M059J (cell line): ENCODE measurements around the gene BGN. TPM values are rescaled to one million over a fixed set of nuclear protein-coding genes. Genes with fewer than 3 reads are reported as not detected.
A peak's percentile ranks its signal among the peaks of the same experiment; 100 is the strongest.

Source experiments
- DNase-seq: peaks from one replicate; pipeline ENCODE4 v3.0.0-alpha.2; 2012; ENCODE audit warnings: low read depth
- total RNA-seq: library from RNA; depleted of rRNA; stranded (reverse); fragments of >200 nt; shearing (Covaris generic); gene quantifications from 2 replicates; pipeline ENCODE4 v1.2.3, GENCODE V29; 2014

The BGN gene
- total RNA-seq, 1 experiment from 2014 or later = 53.3 TPM

- no peak for DNase-seq
Observed at GRCh38 chrX:153482376-153483015, 12.3 kb upstream of the BGN start.

GRCh38 chrX:153485396-153486080 lies 9.2 kb upstream of the BGN start:
- DNase-seq = no peak

- no peak for DNase-seq
Observed at GRCh38 chrX:153486171-153486570, 8.6 kb upstream of the BGN start.

GRCh38 chrX:153487590-153488071 lies 7.1 kb upstream of the BGN start:
- DNase-seq = no peak

- no peak for DNase-seq
Observed at GRCh38 chrX:153488231-153488914, 6.4 kb upstream of the BGN start.

DNA sequence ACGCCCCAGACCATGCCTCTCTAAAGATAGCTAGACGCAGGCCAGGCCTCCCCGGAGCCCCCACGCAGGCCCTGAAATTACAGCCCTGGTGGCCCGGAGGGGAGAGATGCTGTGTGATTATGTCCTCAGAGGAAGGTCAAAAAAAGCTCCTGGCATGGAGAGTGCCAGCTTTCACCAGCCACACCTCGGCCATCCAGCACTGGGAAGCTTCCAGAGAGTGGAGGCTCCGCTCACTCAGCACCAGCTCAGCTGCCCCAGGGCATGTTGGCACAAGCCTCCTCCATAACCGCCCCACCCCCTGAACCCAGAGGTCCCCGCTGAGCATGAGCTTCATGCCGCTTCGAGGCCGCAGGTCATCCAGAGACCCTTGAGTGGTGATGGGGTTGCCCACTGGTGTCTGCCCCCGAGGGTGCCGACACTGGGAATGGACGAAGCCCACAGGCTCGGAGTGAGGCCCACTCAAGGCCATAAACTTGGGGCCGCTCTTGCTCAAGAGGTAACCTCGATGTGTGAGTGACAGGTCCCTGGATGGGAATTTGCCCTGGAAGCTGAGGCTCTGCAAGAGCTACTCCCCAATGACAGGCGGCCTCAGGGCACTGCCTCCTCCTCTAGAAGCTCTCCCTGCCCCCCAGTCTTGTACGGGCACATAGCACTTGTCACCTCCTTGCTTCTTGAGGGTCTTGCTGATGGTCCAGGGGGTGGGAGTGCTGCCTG lies 4.4 kb upstream of the BGN start:
- DNase-seq = peak; percentile 62

DNA sequence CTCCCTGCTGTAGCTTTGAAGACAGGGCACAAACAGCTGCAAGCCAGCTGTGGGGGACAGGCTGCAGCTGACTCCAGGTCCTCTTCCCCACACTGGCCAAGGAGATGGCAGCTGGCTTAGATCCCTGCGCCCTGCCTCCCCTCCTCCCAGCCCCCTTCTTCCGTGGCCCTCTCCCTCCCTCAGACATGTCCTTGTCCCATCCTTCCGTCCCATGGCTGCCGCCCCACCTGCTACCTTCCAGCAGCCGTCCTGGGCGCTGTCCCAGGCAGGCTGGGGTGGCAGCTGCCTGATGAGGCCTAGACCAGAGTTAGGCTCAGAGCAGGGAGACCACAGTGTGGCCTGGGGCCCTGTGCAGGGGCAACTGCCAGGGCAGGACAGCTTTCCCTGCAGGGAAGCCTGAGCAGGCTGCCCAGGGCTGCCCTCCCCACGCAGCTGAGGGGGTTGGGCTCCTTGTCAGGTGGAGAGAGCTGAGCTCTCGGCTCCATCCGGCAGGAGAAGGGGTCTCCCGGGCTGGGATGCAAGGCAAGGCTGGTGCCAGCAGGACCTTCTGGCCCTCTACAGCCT lies 3.3 kb upstream of the BGN start:
- no peak for DNase-seq

DNA sequence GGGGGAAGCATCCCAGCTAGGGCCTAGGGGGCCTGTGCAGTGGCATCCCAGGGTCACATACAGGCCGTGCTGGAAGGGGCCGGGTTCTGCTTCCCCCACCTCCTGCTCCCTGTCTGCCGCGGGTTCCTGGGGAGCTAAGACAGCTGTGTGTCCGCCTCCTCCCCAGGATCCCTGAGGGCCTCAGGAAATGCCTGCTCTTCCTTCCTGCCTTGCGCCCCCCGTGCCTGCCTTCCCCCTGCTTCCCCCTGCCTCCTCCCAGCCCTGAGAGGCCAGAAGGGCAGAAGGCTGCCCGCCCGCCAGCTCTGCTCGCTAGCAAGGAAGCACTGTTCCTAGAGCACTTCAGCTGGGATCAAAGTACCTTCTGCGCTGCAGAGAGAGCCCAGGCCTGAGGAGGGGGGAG lies 2.9 kb upstream of the BGN start:
- no peak for DNase-seq

DNA sequence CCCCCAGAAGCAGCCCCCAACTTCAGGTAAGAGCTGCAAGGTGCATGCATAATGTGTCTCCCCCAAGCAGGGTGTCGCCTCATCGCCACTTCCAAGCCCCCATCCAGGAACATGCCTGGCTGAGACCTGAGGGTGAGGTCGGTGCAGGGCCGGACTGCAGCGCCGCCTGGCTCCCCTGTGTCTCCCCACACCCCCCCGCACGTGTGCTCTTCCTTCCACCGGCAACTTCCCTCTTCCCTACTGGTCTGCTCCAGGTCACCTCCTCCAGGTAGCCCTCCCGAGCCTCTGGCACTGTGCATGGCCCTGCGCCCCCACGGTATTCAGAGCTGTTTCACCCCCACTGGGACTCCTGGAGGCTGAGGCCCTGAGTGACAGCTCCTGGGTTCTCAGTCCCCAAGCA lies 2.2 kb upstream of the BGN start:
- DNase-seq = no peak

DNA sequence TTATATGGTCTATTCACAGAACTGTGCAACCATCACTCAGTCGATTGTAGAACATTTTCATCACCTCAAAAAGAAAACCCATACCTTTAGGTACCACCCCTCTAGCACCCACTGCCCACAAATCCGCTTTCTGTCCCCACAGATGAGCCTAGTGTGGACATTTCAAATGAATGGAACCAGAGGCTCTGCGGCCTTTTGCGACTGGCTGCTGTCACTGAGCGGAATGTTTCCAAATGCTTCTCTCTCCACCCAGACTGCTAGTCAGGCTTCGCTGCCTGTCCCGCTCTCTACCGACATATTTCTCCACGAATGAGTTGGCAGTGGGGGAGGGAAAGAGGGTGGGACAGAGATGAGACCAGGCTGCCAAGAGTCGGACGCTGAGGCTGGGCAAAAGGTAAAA lies 1.7 kb upstream of the BGN start:
- no peak for DNase-seq

GRCh38 chrX:153494061-153494460 lies 719 bp upstream of the BGN start:
- no peak for DNase-seq

- DNase-seq = peak; percentile 53
Observed at GRCh38 chrX:153495362-153495751, 577 bp downstream of the BGN start.

GRCh38 chrX:153495903-153496589 lies 1.3 kb downstream of the BGN start:
- no peak for DNase-seq

DNA sequence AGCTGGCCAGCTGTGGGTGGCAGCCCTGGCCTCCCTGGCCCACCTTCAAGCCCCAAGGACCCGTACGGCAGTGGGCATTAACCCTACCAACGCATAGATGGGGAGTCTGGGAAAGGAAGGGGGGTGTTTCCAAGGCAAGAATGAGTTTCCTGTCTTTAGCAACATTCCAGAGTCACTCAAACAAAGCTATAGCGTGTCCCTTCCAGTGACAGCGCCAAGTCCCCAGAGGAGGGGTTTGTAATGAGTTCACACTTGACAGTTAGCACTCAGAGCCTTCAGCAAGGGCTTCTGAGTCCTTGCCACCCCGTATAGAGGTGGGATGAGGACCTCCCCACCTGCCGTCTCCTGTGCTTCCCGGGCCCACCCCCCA lies 1.8 kb downstream of the BGN start:
- DNase-seq = no peak

DNA sequence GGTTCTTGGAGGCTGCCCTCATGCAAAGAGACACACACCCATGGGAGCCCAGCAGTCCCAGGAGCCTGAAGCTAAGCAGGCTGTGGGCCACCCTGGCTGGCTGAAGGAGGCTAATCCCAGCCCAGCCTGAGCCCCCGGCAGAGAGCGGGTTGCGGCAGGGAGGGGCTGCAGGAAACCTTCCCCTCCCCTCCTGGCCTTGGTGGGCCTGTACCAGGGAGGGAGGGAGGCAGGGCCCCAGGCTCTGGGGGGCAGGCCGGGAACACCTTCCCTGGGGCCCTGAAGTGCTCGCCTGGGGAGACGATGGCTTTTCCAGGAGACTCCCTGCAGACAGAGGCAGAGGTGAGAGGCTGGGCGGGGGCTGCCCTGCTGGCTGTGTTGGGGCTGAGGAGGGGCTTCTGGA lies 3.7 kb downstream of the BGN start:
- DNase-seq = no peak

- no peak for DNase-seq
Observed at GRCh38 chrX:153499341-153499740, 4.6 kb downstream of the BGN start.

- DNase-seq = no peak
Observed at GRCh38 chrX:153499876-153500275, 5.1 kb downstream of the BGN start.

DNA sequence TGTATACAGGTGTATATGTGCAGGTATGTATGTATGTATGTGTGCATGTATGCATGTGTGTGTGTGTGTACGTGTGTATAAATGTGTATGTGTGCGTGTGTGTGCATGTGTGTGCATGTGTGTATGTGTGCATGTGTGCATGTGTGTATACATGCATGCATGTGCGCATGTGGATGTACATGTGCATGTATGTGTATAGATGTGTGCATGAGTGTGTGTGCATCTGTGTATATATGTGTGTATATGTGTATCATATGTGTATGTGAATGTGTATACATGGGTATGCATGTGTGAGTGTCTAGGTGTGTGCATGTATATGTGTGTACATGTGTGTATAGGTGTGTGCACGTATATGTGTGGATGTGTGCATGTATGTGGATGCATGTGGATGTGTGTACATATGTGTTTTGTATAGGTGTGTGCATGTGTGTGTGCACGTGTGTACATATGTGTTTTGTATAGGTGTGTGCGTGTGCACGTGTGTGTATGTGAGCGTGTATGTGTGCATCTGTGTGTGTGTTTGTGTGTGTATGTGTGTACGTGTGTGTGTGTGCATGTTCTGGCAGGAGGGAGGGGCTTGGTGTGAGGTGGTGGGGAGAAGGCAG lies 6.0 kb downstream of the BGN start:
- DNase-seq = no peak

GRCh38 chrX:153501530-153501929 lies 6.8 kb downstream of the BGN start:
- no peak for DNase-seq

- DNase-seq = no peak
Observed at GRCh38 chrX:153502131-153502530, 7.4 kb downstream of the BGN start.

DNA sequence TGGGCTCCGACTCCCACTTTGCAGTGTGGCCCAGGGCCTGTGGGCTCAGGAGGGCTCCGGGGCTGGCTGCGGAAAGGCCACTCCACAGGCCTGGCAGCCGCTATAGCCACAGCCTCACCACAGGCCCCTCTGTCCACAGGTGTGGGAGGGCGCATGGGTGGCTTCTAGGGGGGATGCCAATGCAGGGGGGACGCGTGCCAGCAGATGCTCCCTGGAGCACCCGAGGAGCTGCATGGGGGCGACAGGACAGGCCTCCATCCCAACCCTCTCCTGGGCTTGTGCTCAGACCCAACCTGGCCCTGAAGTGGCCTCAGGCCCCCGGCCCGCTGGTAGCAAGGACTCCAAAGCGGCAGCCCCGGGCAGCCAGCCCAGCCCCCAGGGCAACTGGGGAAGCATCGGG lies 8.0 kb downstream of the BGN start:
- no peak for DNase-seq
